A549 (cell line): ENCODE measurements around the gene AKR1E2. TPM values are rescaled to one million over a fixed set of nuclear protein-coding genes. Genes with fewer than 3 reads are reported as not detected.

Experiments
- ATAC-seq, 2 experiments: fragments of 200-7000 bp in 1 of 2; fragments of >200 bp in 1 of 2; cut with Nextera tagmentation in 1 of 2; cut with Tn5 transposase in 1 of 2; 3 replicates each; pipeline versions ENCODE4 v1.8.0 to v1.9.1; 2018 to 2020; ENCODE audit warnings: mild to moderate bottlenecking in 1 of 2, moderate library complexity in 1 of 2
- CTCF ChIA-PET: fragments of 300-600 bp; sonication (Branson Sonifier 250); formaldehyde crosslinking; extraction: SDS; loops from one replicate; lab custom pipeline; 2021; ENCODE audit warnings: antibody characterized with exemption, inconsistent platforms; lab: Yijun Ruan, JAX
- POLR2A ChIA-PET: fragments of 350-600 bp; formaldehyde crosslinking; extraction: SDS; loops from one replicate; lab custom pipeline; 2021; ENCODE audit warnings: antibody characterized with exemption, inconsistent platforms; lab: Yijun Ruan, JAX
- DNase-seq, 2 experiments: peaks; one replicate each; pipeline versions ENCODE4 v3.0.0 to v3.0.0-alpha.2; 2011 to 2016; ENCODE audit warnings: low read depth in 1 of 2, low spot score in 1 of 2
- FAIRE-seq: peaks from 2 replicates; lab custom pipeline; 2011; peaks lifted over from hg19 to GRCh38; lab: Jason Lieb, UNC
- H3K27ac ChIP-seq, 2 experiments: fragments of >200 bp; sonication (Bioruptor Twin); formaldehyde crosslinking; 3 replicates each; pipeline ENCODE4 v1.5.1; 2016 to 2017
- H3K4me1 ChIP-seq: fragments of >200 bp; sonication (Bioruptor Twin); formaldehyde crosslinking; 3 replicates; pipeline ENCODE4 v1.6.1; 2016
- H3K4me2 ChIP-seq: fragments of >200 bp; sonication (Bioruptor Twin); formaldehyde crosslinking; 3 replicates; pipeline ENCODE4 v1.6.1; 2016
- H3K4me3 ChIP-seq: fragments of >200 bp; sonication (Bioruptor Twin); formaldehyde crosslinking; 3 replicates; pipeline ENCODE4 v1.5.1; 2016
- H3K9me3 ChIP-seq: fragments of >200 bp; sonication (Bioruptor Twin); formaldehyde crosslinking; 3 replicates; pipeline ENCODE4 v1.6.1; 2016
- ATOH8 ChIP-seq: fragments of 250-450 bp; sonication (Bioruptor Pico); IDR thresholded peaks from 2 replicates; pipeline ENCODE4 v1.5.0; 2020; ENCODE audit warnings: low read depth, mild to moderate bottlenecking, moderate library complexity
- BHLHE40 ChIP-seq: IDR thresholded peaks from 2 replicates; pipeline ENCODE4 v1.6.1; 2012; ENCODE audit warnings: low read depth, low read length, inconsistent platforms
- CBX2 ChIP-seq: fragments of 200-600 bp; sonication (generic); IDR thresholded peaks from 2 replicates; pipeline ENCODE4 v1.6.1; 2016; ENCODE audit warnings: low read depth, mild to moderate bottlenecking, borderline replicate concordance
- CBX8 ChIP-seq: fragments of 200-600 bp; sonication (generic); IDR thresholded peaks from 2 replicates; pipeline ENCODE4 v1.6.1; 2016
- CEBPB ChIP-seq, 2 experiments: fragments of >200 bp in 1 of 2; sonication (Bioruptor Twin) in 1 of 2; formaldehyde crosslinking in 1 of 2; IDR thresholded peaks; 2 replicates each; pipeline ENCODE4 v1.6.1; 2012 to 2016
- CHD2 ChIP-seq: fragments of 150-350 bp; IDR thresholded peaks from 2 replicates; pipeline ENCODE4 v1.6.1; 2014; ENCODE audit warnings: low read length; ENCODE audit not compliant: partially characterized antibody
- E2F6 ChIP-seq: IDR thresholded peaks from 2 replicates; pipeline ENCODE4 v1.6.1; 2012; ENCODE audit warnings: low read depth, borderline replicate concordance
- EHMT2 ChIP-seq: fragments of 200-600 bp; sonication (generic); IDR thresholded peaks from 2 replicates; pipeline ENCODE4 v1.6.1; 2016; ENCODE audit warnings: antibody characterized with exemption, low read depth, mild to moderate bottlenecking, moderate library complexity
- EP300 ChIP-seq, 2 experiments: fragments of >200 bp; sonication (Bioruptor Twin); formaldehyde crosslinking; IDR thresholded peaks; 2 replicates in 1 of 2; 3 replicates in 1 of 2; pipeline ENCODE4 v1.6.1; 2016 to 2017
- FOXS1 ChIP-seq: fragments of 250-450 bp; sonication (Bioruptor Pico); IDR thresholded peaks from 2 replicates; pipeline ENCODE4 v1.5.0; 2020; ENCODE audit warnings: mild to moderate bottlenecking, moderate library complexity
- GATA3 ChIP-seq: IDR thresholded peaks from 2 replicates; pipeline ENCODE4 v1.6.1; 2012; ENCODE audit warnings: borderline replicate concordance
- HEYL ChIP-seq: fragments of 250-450 bp; sonication (Bioruptor Pico); IDR thresholded peaks from 2 replicates; pipeline ENCODE4 v1.8.0; 2021; ENCODE audit warnings: mild to moderate bottlenecking, moderate library complexity
- HOXA7 ChIP-seq: fragments of 250-450 bp; sonication (Bioruptor Pico); IDR thresholded peaks from 2 replicates; pipeline ENCODE4 v1.5.0; 2020; ENCODE audit warnings: mild to moderate bottlenecking, moderate library complexity
- JUNB ChIP-seq: fragments of >200 bp; sonication (Bioruptor Twin); formaldehyde crosslinking; IDR thresholded peaks from 2 replicates; pipeline ENCODE4 v1.6.1; 2016
- KDM1A ChIP-seq: fragments of 200-600 bp; sonication (generic); IDR thresholded peaks from 2 replicates; pipeline ENCODE4 v1.6.1; 2016; ENCODE audit warnings: low read depth, mild to moderate bottlenecking
- MAX ChIP-seq: IDR thresholded peaks from 2 replicates; pipeline ENCODE4 v1.6.1; 2012
- NPAS2 ChIP-seq: fragments of 250-450 bp; sonication (Bioruptor Pico); IDR thresholded peaks from 2 replicates; pipeline ENCODE4 v1.8.0; 2022; ENCODE audit warnings: mild to moderate bottlenecking, moderate library complexity, borderline replicate concordance
- POLR2A ChIP-seq: IDR thresholded peaks from 2 replicates; pipeline ENCODE4 v1.6.1; 2012; ENCODE audit warnings: mild to moderate bottlenecking, low read length
- POLR2AphosphoS2 ChIP-seq: conservative IDR thresholded peaks from 2 replicates; pipeline ENCODE4 v1.6.1; 2012; ENCODE audit warnings: low read length, improper control_type of control experiment, inconsistent platforms
- RAD21 ChIP-seq, 2 experiments: fragments of >200 bp in 1 of 2; sonication (Bioruptor Twin) in 1 of 2; formaldehyde crosslinking in 1 of 2; IDR thresholded peaks in 1 of 2; conservative IDR thresholded peaks in 1 of 2; 2 replicates in 1 of 2; 3 replicates in 1 of 2; pipeline ENCODE4 v1.6.1; 2012 to 2018; ENCODE audit warnings: inconsistent platforms in 1 of 2
- RFX5 ChIP-seq: fragments of 450-650 bp; IDR thresholded peaks from 2 replicates; pipeline ENCODE4 v1.7.1; 2014; ENCODE audit warnings: antibody characterized with exemption, mild to moderate bottlenecking, moderate library complexity
- RNF2 ChIP-seq: fragments of 200-600 bp; sonication (generic); IDR thresholded peaks from 2 replicates; pipeline ENCODE4 v1.6.1; 2016; ENCODE audit warnings: low read depth, mild to moderate bottlenecking, antibody characterized with exemption, moderate library complexity, borderline replicate concordance
- ZC3H11A ChIP-seq: fragments of 450-650 bp; IDR thresholded peaks from 2 replicates; pipeline ENCODE4 v1.6.1; 2014; ENCODE audit warnings: antibody characterized with exemption, mild to moderate bottlenecking
- ZNF302 ChIP-seq: fragments of 250-450 bp; sonication (Bioruptor Pico); IDR thresholded peaks from 2 replicates; pipeline ENCODE4 v1.9.0; 2021; ENCODE audit warnings: inconsistent platforms, mild to moderate bottlenecking, moderate library complexity
- ZSCAN20 ChIP-seq: fragments of 250-450 bp; sonication (Bioruptor Pico); IDR thresholded peaks from 2 replicates; pipeline ENCODE4 v1.8.0; 2022; ENCODE audit warnings: mild to moderate bottlenecking, moderate library complexity
- WGBS: methylation state at CpG from one replicate; pipeline ENCODE4 v1.1.6; 2017; ENCODE audit errors: missing lambda C conversion rate; 5-methylcytosine and 5-hydroxymethylcytosine counted together
- polyA plus RNA-seq, 4 experiments: library from polyadenylated mRNA; depleted of rRNA in 3 of 4; stranded (reverse); fragments of >200 nt; fragmentation: RNase III in 1 of 4; extraction: RNeasy Plus Mini Kit Qiagen cat#74134 plus additional on column Dnase treatment in 1 of 4; gene quantifications; 2 replicates in 3 of 4; 3 replicates in 1 of 4; pipeline ENCODE4 v1.2.3, GENCODE V29; 2011 to 2017
- TF ChIP-seq, protein P1 (sequence below): fragments of >200 bp; sonication (Bioruptor Twin); formaldehyde crosslinking; IDR thresholded peaks from 2 replicates; pipeline ENCODE4 v1.6.1; 2016
- TF ChIP-seq, protein P2 (sequence below): fragments of >200 bp; sonication (Bioruptor Twin); formaldehyde crosslinking; IDR thresholded peaks from 3 replicates; pipeline ENCODE4 v1.6.1; 2016

AKR1E2 gene
- polyA plus RNA-seq, 2 of the 4 experiments (the other 2 are of a cell fraction), result 11.2 to 17.5 TPM

DNA sequence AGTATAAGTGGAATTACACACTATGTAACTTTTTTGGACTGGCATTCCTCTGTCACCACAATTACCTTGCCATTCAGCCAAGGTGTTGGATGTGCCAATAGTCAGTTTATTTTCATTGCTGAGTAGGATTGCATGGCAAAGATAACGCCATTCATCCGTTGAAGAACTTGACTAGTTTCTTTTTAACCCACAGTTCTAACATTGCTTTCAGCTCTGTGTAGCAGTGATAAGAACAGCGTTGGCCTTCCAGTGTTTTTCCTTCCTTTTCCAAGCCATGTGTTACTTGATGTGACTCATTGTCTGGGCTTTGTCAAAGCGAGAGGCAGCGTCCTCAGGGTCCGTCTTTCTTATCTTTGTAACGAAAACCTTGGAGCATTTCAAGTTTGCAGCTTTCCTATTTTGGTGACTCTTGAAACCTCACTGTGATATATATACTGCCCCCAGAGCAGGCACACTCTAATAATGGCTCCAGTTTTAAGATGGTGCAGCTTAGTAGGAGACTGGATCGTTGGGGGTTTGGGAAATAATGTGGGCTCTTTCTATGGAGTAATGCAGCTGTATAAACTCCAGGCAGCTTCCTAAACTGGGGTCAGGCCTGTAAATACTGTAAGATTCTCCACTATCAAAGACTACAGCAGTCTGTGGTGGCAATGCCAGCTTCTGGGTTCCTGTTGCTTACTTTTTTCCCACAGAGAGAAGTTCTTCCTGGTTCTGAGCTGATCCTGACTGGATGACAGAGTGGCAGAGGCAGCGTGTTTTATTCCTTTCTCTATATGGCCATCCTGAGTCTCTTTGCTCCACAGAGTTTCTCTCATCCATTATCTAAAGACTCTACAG lies 41.7 kb downstream of the AKR1E2 start:
- H3K4me3 ChIP-seq, result no peak overlapping the region
- 0 out of 6 replicates have a peak overlapping the region, but pooled peaks of 1 of the 2 experiments have one; percentile 7 for H3K27ac ChIP-seq
- no peak for TF ChIP-seq RFX5
- TF ChIP-seq, protein P1, sequence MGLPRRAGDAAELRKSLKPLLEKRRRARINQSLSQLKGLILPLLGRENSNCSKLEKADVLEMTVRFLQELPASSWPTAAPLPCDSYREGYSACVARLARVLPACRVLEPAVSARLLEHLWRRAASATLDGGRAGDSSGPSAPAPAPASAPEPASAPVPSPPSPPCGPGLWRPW, result no peak
- no peak for TF ChIP-seq CHD2
- no peak for TF ChIP-seq POLR2AphosphoS2
- no peak for TF ChIP-seq GATA3
- no peak for TF ChIP-seq HOXA7
- TF ChIP-seq KDM1A, result no peak
- TF ChIP-seq, protein P2, sequence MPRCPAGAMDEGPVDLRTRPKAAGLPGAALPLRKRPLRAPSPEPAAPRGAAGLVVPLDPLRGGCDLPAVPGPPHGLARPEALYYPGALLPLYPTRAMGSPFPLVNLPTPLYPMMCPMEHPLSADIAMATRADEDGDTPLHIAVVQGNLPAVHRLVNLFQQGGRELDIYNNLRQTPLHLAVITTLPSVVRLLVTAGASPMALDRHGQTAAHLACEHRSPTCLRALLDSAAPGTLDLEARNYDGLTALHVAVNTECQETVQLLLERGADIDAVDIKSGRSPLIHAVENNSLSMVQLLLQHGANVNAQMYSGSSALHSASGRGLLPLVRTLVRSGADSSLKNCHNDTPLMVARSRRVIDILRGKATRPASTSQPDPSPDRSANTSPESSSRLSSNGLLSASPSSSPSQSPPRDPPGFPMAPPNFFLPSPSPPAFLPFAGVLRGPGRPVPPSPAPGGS, result no peak
- no peak for TF ChIP-seq FOXS1
- no peak for TF ChIP-seq E2F6
- no peak for TF ChIP-seq JUNB
- no peak for TF ChIP-seq POLR2A
- TF ChIP-seq CBX8, result no peak
- H3K4me2 ChIP-seq, result no peak overlapping the region
- FAIRE-seq (no peak), DNase-seq (no peak), ATAC-seq (peak; percentile 20 to 39; a peak in 2 of 6 replicates)
- WGBS, result 79% methylated on average over 9 of the region's 9 CpGs
- ChIA-PET CTCF (interaction anchor here (0.6 to 2.4 kb wide), 2 partner anchors 18 to 1097 kb away, joined by 3 to 17 read pairs; no protein-coding TSS in a partner anchor), POLR2A (no interaction called here)
- H3K4me1 ChIP-seq, result no peaks in the 10 kb centered on the region
- no peaks in the 10 kb centered on the region; the same call in 2 of the 3 replicates for H3K9me3 ChIP-seq

DNA sequence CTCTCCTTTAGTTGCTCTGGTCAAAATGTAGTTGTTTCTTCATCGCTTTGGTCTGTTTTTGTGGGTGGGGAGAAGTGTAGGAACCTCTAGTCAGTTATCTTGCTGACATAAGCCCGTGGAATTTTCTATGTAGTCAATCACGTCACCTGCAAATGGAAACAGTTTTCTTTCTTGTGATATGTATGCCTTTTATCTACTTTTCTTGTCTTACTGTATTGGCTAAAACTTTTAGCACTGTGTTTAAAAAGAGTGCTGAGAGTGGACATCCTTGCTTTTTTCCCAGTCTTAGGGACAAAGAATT lies 42.3 kb downstream of the AKR1E2 start:
- 86% methylated on average over 3 of the region's 3 CpGs for WGBS
- ChIA-PET CTCF (interaction anchor here (1.4 to 2.4 kb wide), 2 partner anchors 14 to 18 kb away, joined by 3 to 17 read pairs; no protein-coding TSS in a partner anchor), POLR2A (no interaction called here)
- FAIRE-seq, result no peak
- Histone ChIP-seq H3K4me2 (no peak overlapping the region), H3K4me3 (no peak overlapping the region), H3K27ac (no peak overlapping the region), H3K4me1 (no peaks in the 10 kb centered on the region), H3K9me3 (no peaks in the 10 kb centered on the region; the same call in 2 of the 3 replicates)
- ATAC-seq, result no peak
- no peak for DNase-seq
- no peak for TF ChIP-seq RAD21 (conservative IDR thresholded peaks at IDR 0.05 in 1 of 2, IDR thresholded peaks at IDR 0.05 in 1 of 2)
- TF ChIP-seq BHLHE40, result no peak
- TF ChIP-seq CEBPB (IDR thresholded peaks at IDR 0.05), result no peak
- TF ChIP-seq CBX2, result no peak
- no peak for TF ChIP-seq RNF2
- TF ChIP-seq NPAS2, result no peak
- TF ChIP-seq EP300 (IDR thresholded peaks at IDR 0.05), result no peak
- TF ChIP-seq MAX, result no peak
- TF ChIP-seq ZNF302 (CRISPR knock-in tag), result no peak
- no peak for TF ChIP-seq GATA3
- no peak for TF ChIP-seq ZSCAN20
- TF ChIP-seq ATOH8, result no peak
- TF ChIP-seq E2F6, result no peak
- no peak for TF ChIP-seq EHMT2
- no peak for TF ChIP-seq HOXA7
- no peak for TF ChIP-seq ZC3H11A
- TF ChIP-seq HEYL (CRISPR knock-in tag), result no peak
- no peak for TF ChIP-seq POLR2AphosphoS2
- no peak for TF ChIP-seq KDM1A
- TF ChIP-seq CBX8, result no peak
